Measurements from ENCODE around the gene ELSPBP1.

DNA sequence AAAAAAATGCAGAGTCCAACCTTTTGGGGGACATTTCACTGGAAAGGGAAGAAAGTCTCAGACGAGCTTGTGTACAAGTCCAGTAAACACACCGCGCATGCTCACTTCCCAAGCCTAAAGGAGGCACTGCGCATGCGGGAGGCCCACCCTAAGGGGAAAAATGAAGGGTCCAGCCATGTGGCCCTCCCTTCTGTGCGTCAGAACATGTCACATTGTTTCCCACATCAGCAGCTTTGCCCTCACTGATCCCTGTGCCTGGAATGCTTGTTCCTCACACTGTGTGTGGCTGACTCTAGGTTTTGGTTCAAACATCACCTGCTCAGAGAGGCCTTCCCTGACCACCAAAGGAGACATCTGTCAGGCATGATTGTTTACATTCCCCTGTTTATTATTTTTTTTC, 4.4 kb downstream of the ELSPBP1 start:
- TF ChIP-seq POLR2AphosphoS5 (IDR thresholded peaks at IDR 0.05; ENCODE audit: low read depth) (no peak), CTCF (conservative IDR thresholded peaks at IDR 0.05; ENCODE audit: low read depth in 2 of 2) (no peak), EZH2phosphoT487 (IDR thresholded peaks at IDR 0.05; ENCODE audit: unreplicated experiment) (no peak), JUNB (IDR thresholded peaks at IDR 0.05; ENCODE audit: unreplicated experiment) (no peak), CREB1 (CRISPR knock-in tag; IDR thresholded peaks at IDR 0.05; ENCODE audit: low read depth) (no peak), ZNF114 (CRISPR knock-in tag; IDR thresholded peaks at IDR 0.05) (no peak), ZNF331 (CRISPR knock-in tag; IDR thresholded peaks at IDR 0.05; ENCODE audit: low read depth) (no peak), REST (IDR thresholded peaks at IDR 0.05; ENCODE audit: unreplicated experiment) (no peak)
